ENCODE data around the gene CHRM4.

CHRM4 gene

GRCh38 chr11:46351606-46352005, 40.0 kb downstream of the CHRM4 start:
- in situ Hi-C loops (cut with HindIII; ENCODE audit: low sequenced_read_pairs): no loop called here
- no peak for TF ChIP-seq CTCF (IDR thresholded peaks at IDR 0.05; ENCODE audit: low read depth, low read length)
- H3K4me3 ChIP-seq (ENCODE audit: low read depth, low read length): no peak overlapping the region
- no peak for DNase-seq (ENCODE audit: low read depth, low spot score)

- no peak for DNase-seq (ENCODE audit: low read depth, low spot score)
- H3K4me3 ChIP-seq (ENCODE audit: low read depth, low read length): no peak overlapping the region
- in situ Hi-C loops (cut with HindIII; ENCODE audit: low sequenced_read_pairs): no loop called here
- TF ChIP-seq CTCF (IDR thresholded peaks at IDR 0.05; ENCODE audit: low read depth, low read length): no peak
Measured at GRCh38 chr11:46351148-46351547, 40.4 kb downstream of the CHRM4 start.

GRCh38 chr11:46350695-46351094, 40.9 kb downstream of the CHRM4 start:
- no peak overlapping the region for H3K4me3 ChIP-seq (ENCODE audit: low read depth, low read length)
- in situ Hi-C loops (cut with HindIII; ENCODE audit: low sequenced_read_pairs): no loop called here
- TF ChIP-seq CTCF (IDR thresholded peaks at IDR 0.05; ENCODE audit: low read depth, low read length): no peak
- DNase-seq (ENCODE audit: low read depth, low spot score): no peak

GRCh38 chr11:46348566-46349401, 42.8 kb downstream of the CHRM4 start:
- in situ Hi-C loops (cut with HindIII; ENCODE audit: low sequenced_read_pairs): no loop called here
- peak overlapping the region; percentile 82 for H3K4me3 ChIP-seq (ENCODE audit: low read depth, low read length)
- no peak for DNase-seq (ENCODE audit: low read depth, low spot score)
- no peak for TF ChIP-seq CTCF (IDR thresholded peaks at IDR 0.05; ENCODE audit: low read depth, low read length)

- DNase-seq (ENCODE audit: low read depth, low spot score): no peak
- H3K4me3 ChIP-seq (ENCODE audit: low read depth, low read length): peak overlapping the region; percentile 82
- no peak for TF ChIP-seq CTCF (IDR thresholded peaks at IDR 0.05; ENCODE audit: low read depth, low read length)
- in situ Hi-C loops (cut with HindIII; ENCODE audit: low sequenced_read_pairs): no loop called here
Measured at GRCh38 chr11:46347637-46348311, 43.8 kb downstream of the CHRM4 start.

GRCh38 chr11:46346886-46347636, 44.5 kb downstream of the CHRM4 start, which contains the start of gene DGKZ:
Gene DGKZ (plus strand): TSS chr11:46347463. CDS start chr11:46347660, 197 bp downstream.
- in situ Hi-C loops (cut with HindIII; ENCODE audit: low sequenced_read_pairs): no loop called here
- peak; percentile 59 for TF ChIP-seq CTCF (IDR thresholded peaks at IDR 0.05; ENCODE audit: low read depth, low read length)
- DNase-seq (ENCODE audit: low read depth, low spot score): peak; percentile 72
- H3K4me3 ChIP-seq (ENCODE audit: low read depth, low read length): peak within 1 kb of the TSS; percentile 82

All from astrocyte of the spinal cord (primary cell).